K562 (cell line): ENCODE data around the gene SEC16A. TPM values are rescaled to one million over a fixed set of nuclear protein-coding genes. Genes with fewer than 3 reads are reported as not detected.

Experiments
- ATAC-seq: fragments of 200-7000 bp; cut with Tn5 transposase; 3 replicates; pipeline ENCODE4 v1.9.1; 2020; ENCODE audit warnings: moderate library complexity
- BruUV-seq: library from RNA; stranded (reverse); fragments of 400-500 nt; replicated peaks from 2 replicates; lab custom pipeline; 2021; lab: Mats Ljungman, UMichigan
- CTCF ChIA-PET: fragments of 300-600 bp; formaldehyde crosslinking; extraction: SDS; loops from one replicate; lab custom pipeline; 2021; ENCODE audit warnings: low intra/inter-chr PET ratio; lab: Yijun Ruan, JAX
- POLR2A ChIA-PET: fragments of 300-600, 350-650 bp; sonication (Branson Sonifier 250); formaldehyde crosslinking; extraction: SDS; loops from one replicate; lab custom pipeline; 2021; ENCODE audit warnings: antibody characterized with exemption, inconsistent platforms; lab: Yijun Ruan, JAX
- DNase-seq, 4 experiments: peaks; one replicate each; pipeline versions ENCODE4 v3.0.0 to v3.0.0-alpha.2; 2011 to 2018; ENCODE audit warnings: low spot score in 3 of 4, mixed read lengths in 3 of 4; ENCODE audit errors: extremely low read depth in 1 of 4
- FAIRE-seq: peaks from 2 replicates; lab custom pipeline; 2011; peaks lifted over from hg19 to GRCh38; lab: Jason Lieb, UNC
- H2AFZ ChIP-seq: 2 replicates; pipeline ENCODE4 v1.6.0; 2011; ENCODE audit warnings: low read depth, low read length, control low read depth, inconsistent platforms
- H3K27ac ChIP-seq: fragments of 200-600 bp; 3 replicates; pipeline ENCODE4 v1.8.0; 2011; ENCODE audit warnings: low read depth, mild to moderate bottlenecking, control low read depth, inconsistent platforms, low read length, moderate library complexity, mixed read lengths; ENCODE audit errors: extremely low read depth
- H3K27me3 ChIP-seq, 2 experiments: fragments of 300-600 bp in 1 of 2; 2 replicates in 1 of 2; 3 replicates in 1 of 2; pipeline versions ENCODE4 v1.6.0 to v1.8.0; 2011; ENCODE audit warnings: inconsistent platforms in 2 of 2, low read length in 2 of 2, mild to moderate bottlenecking in 1 of 2, mixed read lengths in 1 of 2, moderate library complexity in 1 of 2; ENCODE audit not compliant: control insufficient read depth in 2 of 2, insufficient read depth in 2 of 2
- H3K36me3 ChIP-seq: fragments of 300-600 bp; 3 replicates; pipeline ENCODE4 v1.8.0; 2011; ENCODE audit warnings: mild to moderate bottlenecking, low read length, inconsistent platforms; ENCODE audit not compliant: control insufficient read depth, insufficient read depth
- H3K4me1 ChIP-seq, 2 experiments: fragments of 200-600 bp in 1 of 2; replicated peaks in 1 of 2; 2 replicates in 1 of 2; 3 replicates in 1 of 2; pipeline versions ENCODE4 v1.5.1 to v1.8.0; 2011; ENCODE audit warnings: inconsistent platforms in 2 of 2, low read length in 2 of 2, mild to moderate bottlenecking in 1 of 2, mixed read lengths in 1 of 2, moderate library complexity in 1 of 2; ENCODE audit not compliant: control insufficient read depth in 2 of 2, insufficient read depth in 2 of 2
- H3K4me2 ChIP-seq: 2 replicates; pipeline ENCODE4 v1.6.1; 2011; ENCODE audit warnings: low read length, control low read depth, inconsistent platforms, mixed read lengths; ENCODE audit not compliant: insufficient read depth
- H3K4me3 ChIP-seq: fragments of 200-600 bp; sonication (generic), shearing (Covaris generic); 2 replicates; pipeline ENCODE4 v1.5.1; 2016; ENCODE audit warnings: control low read depth, inconsistent platforms
- H3K79me2 ChIP-seq: fragments of 200-600 bp; 3 replicates; pipeline ENCODE4 v1.8.0; 2011; ENCODE audit warnings: low read length, inconsistent platforms; ENCODE audit not compliant: control insufficient read depth, insufficient read depth
- H3K9ac ChIP-seq, 2 experiments: 2 replicates each; pipeline versions ENCODE4 v1.6.0 to v1.6.1; 2011; ENCODE audit warnings: low read depth in 2 of 2, low read length in 2 of 2, control low read depth in 1 of 2, inconsistent platforms in 1 of 2, mild to moderate bottlenecking in 1 of 2, mixed read lengths in 1 of 2; ENCODE audit not compliant: insufficient read depth in 1 of 2
- H3K9me1 ChIP-seq: one replicate; pipeline ENCODE4 v1.6.0; 2011; ENCODE audit warnings: inconsistent platforms, mild to moderate bottlenecking, low read length, moderate library complexity; ENCODE audit not compliant: control insufficient read depth, insufficient read depth
- H3K9me3 ChIP-seq: replicated peaks from 2 replicates; pipeline ENCODE4 v1.5.1; 2011; ENCODE audit warnings: low read depth, low read length, inconsistent platforms; ENCODE audit not compliant: control insufficient read depth, insufficient read depth
- H4K20me1 ChIP-seq: replicated peaks from 2 replicates; pipeline ENCODE4 v1.6.1; 2011; ENCODE audit warnings: low read length, inconsistent platforms, mixed read lengths; ENCODE audit not compliant: control insufficient read depth, insufficient read depth
- MITF ChIP-seq: IDR thresholded peaks from 2 replicates; pipeline ENCODE4 v1.6.1; 2014; ENCODE audit warnings: antibody characterized with exemption
- ZBTB33 ChIP-seq: sonication (generic); formaldehyde crosslinking; IDR thresholded peaks from 2 replicates; pipeline ENCODE4 v1.8.1; 2023; ENCODE audit warnings: mild to moderate bottlenecking, missing genetic modification reagents
- WGBS: fragments of 100-300 bp; shearing (Covaris generic); methylation state at CpG from one replicate; pipeline ENCODE4 v1.1.6; 2016; ENCODE audit warnings: low coverage, mixed read lengths; ENCODE audit not compliant: insufficient coverage; ENCODE audit errors: missing lambda C conversion rate; 5-methylcytosine and 5-hydroxymethylcytosine counted together
- in situ Hi-C: fragments of 300-500 bp; cut with MboI; formaldehyde crosslinking; loops from 4 replicates; pipeline ENCODE4 v1.15.0; 2018; ENCODE audit warnings: inconsistent platforms, mixed read lengths
- intact Hi-C: fragments of 100-400 bp; cut with micrococcal nuclease; formaldehyde crosslinking; loops from 2 replicates; pipeline ENCODE4 v1.14.2; 2022
- polyA plus RNA-seq, 8 experiments: library from polyadenylated mRNA; depleted of rRNA in 4 of 8; stranded (reverse) in 5 of 8; unstranded in 3 of 8; fragments of >200 nt; fragmentation: Nextera tagmentation in 2 of 8; fragmentation: Illumina TruSeq in 1 of 8; extraction: Ambion mirVana in 2 of 8; extraction: Trizol in 1 of 8; gene quantifications; 2 replicates each; pipeline versions ENCODE4 v1.2.1 to v1.2.3, GENCODE V29; 2011 to 2014; ENCODE audit warnings: inconsistent platforms in 1 of 8, missing spikeins in 1 of 8
- total RNA-seq, 7 experiments: library from RNA; depleted of rRNA in 6 of 7; stranded (reverse); fragments of >200 nt in 6 of 7; fragmentation: Illumina TruSeq in 2 of 7; extraction: Trizol in 2 of 7; gene quantifications; 2 replicates each; pipeline versions ENCODE4 v1.2.1 to v1.2.3, GENCODE V29; 2011 to 2021; ENCODE audit warnings: low replicate concordance in 1 of 7

SEC16A gene
- total and polyA plus RNA-seq, 9 of the 15 experiments (the other 6 are each of a cell fraction or from before 2014, with no cell fraction given) = 8.3 to 62.8 (median 14.0) TPM

GRCh38 chr9:136460772-136461325 is 22.0 kb downstream of the SEC16A start:
- peaks cover 91% of the 10 kb centered on the region for H3K36me3 ChIP-seq
- no peaks in the 10 kb centered on the region for H4K20me1 ChIP-seq
- H3K27ac ChIP-seq = no peak overlapping the region
- POLR2A ChIA-PET = interaction anchor here (0.6 to 2.8 kb wide), 3 partner anchors 14 to 144 kb away, joined by 3 to 8 read pairs (median 5); no protein-coding TSS in a partner anchor
- DNase-seq = no peak
- H3K9me3 ChIP-seq = no peaks in the 10 kb centered on the region
- no TSS peak for BruUV-seq
- no peak for FAIRE-seq
- no peak overlapping the region for H3K4me3 ChIP-seq
- H2AFZ ChIP-seq = no peak overlapping the region
- TF ChIP-seq ZBTB33 (CRISPR knock-in tag) (peak; percentile 96), MITF (no peak)
- TF ChIP-seq, all 486 proteins: peak for 1
- 97% methylated on average over 23 of the region's 23 CpGs for WGBS
- CTCF ChIA-PET = no interaction called here
- in situ Hi-C loops (no loop called here), intact Hi-C loops (no loop called here)
- no peaks in the 10 kb centered on the region for H3K4me1 ChIP-seq
- no peaks in the 10 kb centered on the region for H3K27me3 ChIP-seq
- no peak overlapping the region for H3K4me2 ChIP-seq
- no peaks in the 10 kb centered on the region; the same call in 2 of the 3 replicates for H3K79me2 ChIP-seq
- no peaks in the 10 kb centered on the region for H3K9me1 ChIP-seq
- ATAC-seq = no peak
- H3K9ac ChIP-seq = peak overlapping the region in 1 of 2 experiments; percentile 32; a peak in 1 of 4 replicates
